Astrocyte (in vitro differentiated cells and primary cell): ENCODE results near the gene GPC5. TPM values are rescaled to one million over a fixed set of nuclear protein-coding genes. Genes with fewer than 3 reads are reported as not detected.
A peak's percentile ranks its signal among the peaks of the same experiment; 100 is the strongest.

Experiments used
- DNase-seq: peaks from one replicate; pipeline ENCODE4 v3.0.0-alpha.2; 2010; ENCODE audit warnings: low read depth
- FAIRE-seq: peaks from 2 replicates; lab custom pipeline; 2011; peaks lifted over from hg19 to GRCh38; lab: Jason Lieb, UNC
- H2AFZ ChIP-seq: 2 replicates; pipeline ENCODE4 v1.6.0; 2012; ENCODE audit warnings: low read depth, low read length, inconsistent platforms
- H3K27ac ChIP-seq: 2 replicates; pipeline ENCODE4 v1.5.1; 2011; ENCODE audit warnings: low read depth, low read length, inconsistent platforms
- H3K27me3 ChIP-seq: 2 replicates; pipeline ENCODE4 v1.6.0; 2011; ENCODE audit warnings: low read length, inconsistent platforms; ENCODE audit not compliant: insufficient read depth
- H3K36me3 ChIP-seq: 2 replicates; pipeline ENCODE4 v1.5.1; 2011; ENCODE audit warnings: low read length, inconsistent platforms; ENCODE audit not compliant: insufficient read depth
- H3K4me1 ChIP-seq: 2 replicates; pipeline ENCODE4 v1.5.1; 2011; ENCODE audit warnings: low read length, inconsistent platforms; ENCODE audit not compliant: insufficient read depth
- H3K4me2 ChIP-seq: 2 replicates; pipeline ENCODE4 v1.6.0; 2012; ENCODE audit warnings: low read length, inconsistent platforms
- H3K4me3 ChIP-seq: 2 replicates; pipeline ENCODE4 v1.5.1; 2011; ENCODE audit warnings: low read depth, mild to moderate bottlenecking, low read length, inconsistent platforms; ENCODE audit not compliant: insufficient read depth
- H3K79me2 ChIP-seq: 2 replicates; pipeline ENCODE4 v1.6.0; 2012; ENCODE audit warnings: mild to moderate bottlenecking, low read length, inconsistent platforms; ENCODE audit not compliant: insufficient read depth
- H3K9ac ChIP-seq: 2 replicates; pipeline ENCODE4 v1.6.0; 2012; ENCODE audit warnings: mild to moderate bottlenecking, low read length, inconsistent platforms
- H3K9me3 ChIP-seq: 2 replicates; pipeline ENCODE4 v1.5.1; 2012; ENCODE audit warnings: low read depth, mild to moderate bottlenecking, low read length, inconsistent platforms; ENCODE audit not compliant: insufficient read depth
- H4K20me1 ChIP-seq: 2 replicates; pipeline ENCODE4 v1.6.0; 2012; ENCODE audit warnings: low read length, inconsistent platforms; ENCODE audit not compliant: insufficient read depth
- H3K27ac Mint-ChIP-seq: one replicate; pipeline ENCODE4 v1.8.0; 2021; ENCODE audit warnings: mild to moderate bottlenecking, mixed read lengths; ENCODE audit not compliant: unreplicated experiment
- H3K27me3 Mint-ChIP-seq: one replicate; pipeline ENCODE4 v1.8.0; 2021; ENCODE audit warnings: low read depth, mixed read lengths; ENCODE audit not compliant: unreplicated experiment
- H3K36me3 Mint-ChIP-seq: one replicate; pipeline ENCODE4 v1.8.0; 2021; ENCODE audit warnings: low read depth, mixed read lengths; ENCODE audit not compliant: unreplicated experiment
- H3K4me1 Mint-ChIP-seq: one replicate; pipeline ENCODE4 v1.8.0; 2021; ENCODE audit warnings: low read depth, mixed read lengths; ENCODE audit not compliant: unreplicated experiment
- H3K4me3 Mint-ChIP-seq: one replicate; pipeline ENCODE4 v1.8.0; 2021; ENCODE audit warnings: mild to moderate bottlenecking, moderate library complexity, mixed read lengths; ENCODE audit not compliant: unreplicated experiment
- H3K9me3 Mint-ChIP-seq: one replicate; pipeline ENCODE4 v1.8.0; 2021; ENCODE audit warnings: mild to moderate bottlenecking, mixed read lengths; ENCODE audit not compliant: unreplicated experiment
- CTCF ChIP-seq: IDR thresholded peaks from 2 replicates; pipeline ENCODE4 v1.5.1; 2011; ENCODE audit warnings: low read depth, mild to moderate bottlenecking, inconsistent platforms, low read length, moderate library complexity; ENCODE audit not compliant: insufficient read depth
- EZH2 ChIP-seq: IDR thresholded peaks from 2 replicates; pipeline ENCODE4 v1.6.1; 2012; ENCODE audit warnings: mild to moderate bottlenecking, low read length, inconsistent platforms; ENCODE audit not compliant: insufficient read depth
- total RNA-seq: library from RNA; stranded (reverse); gene quantifications from 2 replicates; pipeline ENCODE4 v1.2.1, GENCODE V29; 2021

Gene GPC5
- total RNA-seq, 1 donor from 2014 or later: 1.1 TPM

- no peaks in the 10 kb centered on the region for H3K9me3 Mint-ChIP-seq
- H3K27ac Mint-ChIP-seq: no peak overlapping the region
These were observed 1257.7 kb downstream of the GPC5 start for GRCh38 chr13:92656103-92656502.

GRCh38 chr13:92656648-92657047, 1258.2 kb downstream of the GPC5 start:
- H3K4me2 ChIP-seq: no peak overlapping the region
- no peak for TF ChIP-seq CTCF
- TF ChIP-seq EZH2: no peak
- no peak overlapping the region for H2AFZ ChIP-seq
- Mint-ChIP-seq H3K36me3 (no peaks in the 10 kb centered on the region), H3K27me3 (no peaks in the 10 kb centered on the region), H3K4me1 (peaks cover 6% of the 10 kb centered on the region), H3K27ac (no peak overlapping the region), H3K4me3 (no peak overlapping the region), H3K9me3 (no peaks in the 10 kb centered on the region)
- no peak for DNase-seq
- H3K27ac ChIP-seq: no peak overlapping the region
- H3K4me3 ChIP-seq: no peak overlapping the region
- no peak overlapping the region for H3K9ac ChIP-seq
- no peaks in the 10 kb centered on the region for H3K36me3 ChIP-seq
- no peaks in the 10 kb centered on the region for H3K4me1 ChIP-seq
- no peaks in the 10 kb centered on the region for H3K27me3 ChIP-seq
- FAIRE-seq: no peak
- H3K9me3 ChIP-seq: no peaks in the 10 kb centered on the region
- H4K20me1 ChIP-seq: no peaks in the 10 kb centered on the region
- H3K79me2 ChIP-seq: no peaks in the 10 kb centered on the region

More at GRCh38 chr13:92656103-92656502, 1257.7 kb downstream of the GPC5 start:
- Histone ChIP-seq H4K20me1 (no peaks in the 10 kb centered on the region), H3K79me2 (no peaks in the 10 kb centered on the region), H3K4me2 (no peak overlapping the region), H3K4me1 (no peaks in the 10 kb centered on the region), H3K27ac (no peak overlapping the region), H3K9ac (no peak overlapping the region), H3K9me3 (no peaks in the 10 kb centered on the region), H3K36me3 (no peaks in the 10 kb centered on the region), H3K27me3 (no peaks in the 10 kb centered on the region), H2AFZ (no peak overlapping the region), H3K4me3 (no peak overlapping the region)
- H3K4me1 Mint-ChIP-seq: peaks cover 6% of the 10 kb centered on the region
- no peak overlapping the region for H3K4me3 Mint-ChIP-seq
- H3K27me3 Mint-ChIP-seq: no peaks in the 10 kb centered on the region
- no peak for FAIRE-seq
- H3K36me3 Mint-ChIP-seq: no peaks in the 10 kb centered on the region
- TF ChIP-seq CTCF: no peak
- no peak for TF ChIP-seq EZH2
- DNase-seq: no peak

- Histone ChIP-seq H3K9ac (no peak overlapping the region), H2AFZ (no peak overlapping the region), H3K4me1 (no peaks in the 10 kb centered on the region), H3K79me2 (no peaks in the 10 kb centered on the region), H3K4me3 (no peak overlapping the region), H3K27me3 (no peaks in the 10 kb centered on the region), H3K27ac (no peak overlapping the region), H3K4me2 (no peak overlapping the region), H4K20me1 (no peaks in the 10 kb centered on the region), H3K36me3 (no peaks in the 10 kb centered on the region), H3K9me3 (no peaks in the 10 kb centered on the region)
- H3K4me1 Mint-ChIP-seq: peaks cover 6% of the 10 kb centered on the region
- peak; percentile 76 for DNase-seq
- H3K4me3 Mint-ChIP-seq: no peak overlapping the region
- TF ChIP-seq EZH2 (no peak), CTCF (no peak)
- H3K9me3 Mint-ChIP-seq: no peaks in the 10 kb centered on the region
- H3K27me3 Mint-ChIP-seq: no peaks in the 10 kb centered on the region
- FAIRE-seq: no peak
- no peak overlapping the region for H3K27ac Mint-ChIP-seq
- no peaks in the 10 kb centered on the region for H3K36me3 Mint-ChIP-seq
These were observed 1259.1 kb downstream of the GPC5 start for GRCh38 chr13:92657565-92657964.
